Measurements from ENCODE around the gene ETV6. TPM values are rescaled to one million over a fixed set of nuclear protein-coding genes. Genes with fewer than 3 reads are reported as not detected.

Gene ETV6
- total RNA-seq, 2 experiments from 2014 or later, result 28.5 to 30.2 TPM

GRCh38 chr12:11869406-11869805 is 219.9 kb downstream of the ETV6 start:
- H3K27ac ChIP-seq (ENCODE audit: low read depth in 1 of 2, low read length in 2 of 2), result no peak overlapping the region
- no peaks in the 10 kb centered on the region for H3K27me3 ChIP-seq (ENCODE audit: control insufficient read depth in 1 of 2, insufficient read depth in 2 of 2, low read length in 2 of 2)
- peaks cover 33% of the 10 kb centered on the region for H3K36me3 ChIP-seq (ENCODE audit: insufficient read depth, low read length)
- Mint-ChIP-seq H3K9me3 (peaks cover 10% of the 10 kb centered on the region), H3K27me3 (no peaks in the 10 kb centered on the region), H3K36me3 (ENCODE audit: low read depth) (peaks cover 84% of the 10 kb centered on the region), H3K27ac (no peak overlapping the region), H3K4me3 (no peak overlapping the region), H3K4me1 (ENCODE audit: low read depth) (peaks cover 10% of the 10 kb centered on the region)
- H3K4me3 ChIP-seq (ENCODE audit: low read length), result no peak overlapping the region
- intact Hi-C loops (cut with DNase I, micrococcal nuclease), result no loop called here
- TF ChIP-seq CTCF (IDR thresholded peaks at IDR 0.05), result no peak
- ChIA-PET POLR2A (interaction anchor here (0.6 kb wide), 1 partner anchor 1327 kb away, joined by 3 read pairs; the partner anchor contains the start of gene EMP1), CTCF (no interaction called here)
- H3K4me1 ChIP-seq (ENCODE audit: insufficient read depth, low read length), result peaks cover 2% of the 10 kb centered on the region
- ATAC-seq (ENCODE audit: poor library complexity) (no peak), DNase-seq (no peak)
- peaks cover 5 to 10% of the 10 kb centered on the region in 2 experiments for H3K9me3 ChIP-seq (ENCODE audit: control insufficient read depth in 1 of 2, insufficient read depth in 1 of 2, low read length in 2 of 2)

DNA sequence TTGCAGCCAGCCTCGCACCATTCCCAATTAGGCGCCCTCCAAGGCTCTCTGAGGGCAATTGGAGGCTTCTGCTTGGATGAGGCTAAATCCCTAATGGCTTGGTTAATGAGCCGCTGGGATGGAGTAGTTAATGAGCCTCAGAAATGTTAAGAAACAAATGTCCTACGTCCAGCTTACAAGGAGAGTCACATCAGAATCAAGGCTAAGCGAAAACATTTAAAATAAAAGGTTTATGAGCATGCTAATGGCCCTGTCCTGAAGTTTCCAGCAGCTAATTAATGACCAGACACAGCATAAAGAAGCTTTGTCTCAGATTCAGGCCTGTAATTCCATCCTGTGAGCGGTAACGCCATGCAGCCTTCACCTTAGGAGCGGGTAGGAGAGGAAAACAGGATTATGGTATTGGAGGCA is 220.6 kb downstream of the ETV6 start:
- intact Hi-C loops (cut with DNase I, micrococcal nuclease), result no loop called here
- Histone ChIP-seq H3K4me3 (ENCODE audit: low read length) (no peak overlapping the region), H3K27ac (ENCODE audit: low read depth in 1 of 2, low read length in 2 of 2) (no peak overlapping the region), H3K27me3 (ENCODE audit: control insufficient read depth in 1 of 2, insufficient read depth in 2 of 2, low read length in 2 of 2) (no peaks in the 10 kb centered on the region), H3K4me1 (ENCODE audit: insufficient read depth, low read length) (peaks cover 2% of the 10 kb centered on the region), H3K36me3 (ENCODE audit: insufficient read depth, low read length) (peaks cover 33% of the 10 kb centered on the region), H3K9me3 (ENCODE audit: control insufficient read depth in 1 of 2, insufficient read depth in 1 of 2, low read length in 2 of 2) (peaks cover under 1 to 10% of the 10 kb centered on the region in 2 experiments)
- Mint-ChIP-seq H3K4me3 (no peak overlapping the region), H3K36me3 (ENCODE audit: low read depth) (peaks cover 77% of the 10 kb centered on the region), H3K27me3 (no peaks in the 10 kb centered on the region), H3K9me3 (peaks cover 10% of the 10 kb centered on the region), H3K4me1 (ENCODE audit: low read depth) (peaks cover 12% of the 10 kb centered on the region), H3K27ac (no peak overlapping the region)
- ChIA-PET CTCF (no interaction called here), POLR2A (interaction anchor here (0.6 kb wide), 1 partner anchor 1326 kb away, joined by 3 read pairs; the partner anchor contains the start of gene EMP1)
- TF ChIP-seq CTCF (IDR thresholded peaks at IDR 0.05), result no peak
- ATAC-seq (ENCODE audit: poor library complexity), result no peak
- no peak for DNase-seq

GRCh38 chr12:11872055-11872454 is 222.6 kb downstream of the ETV6 start:
- Mint-ChIP-seq H3K36me3 (ENCODE audit: low read depth) (peaks cover 63% of the 10 kb centered on the region), H3K4me3 (no peak overlapping the region), H3K4me1 (ENCODE audit: low read depth) (peaks cover 32% of the 10 kb centered on the region), H3K27ac (no peak overlapping the region), H3K27me3 (no peaks in the 10 kb centered on the region), H3K9me3 (no peaks in the 10 kb centered on the region)
- Histone ChIP-seq H3K27me3 (ENCODE audit: control insufficient read depth in 1 of 2, insufficient read depth in 2 of 2, low read length in 2 of 2) (no peaks in the 10 kb centered on the region), H3K36me3 (ENCODE audit: insufficient read depth, low read length) (peaks cover 29% of the 10 kb centered on the region), H3K4me1 (ENCODE audit: insufficient read depth, low read length) (peaks cover 11% of the 10 kb centered on the region), H3K27ac (ENCODE audit: low read depth in 1 of 2, low read length in 2 of 2) (no peak overlapping the region), H3K4me3 (ENCODE audit: low read length) (no peak overlapping the region), H3K9me3 (ENCODE audit: control insufficient read depth in 1 of 2, insufficient read depth in 1 of 2, low read length in 2 of 2) (no peaks in the 10 kb centered on the region)
- ChIA-PET POLR2A (no interaction called here), CTCF (no interaction called here)
- DNase-seq (no peak), ATAC-seq (ENCODE audit: poor library complexity) (no peak)
- intact Hi-C loops (cut with DNase I, micrococcal nuclease), result no loop called here
- no peak for TF ChIP-seq CTCF (IDR thresholded peaks at IDR 0.05)
